Trophoblast cell (in vitro differentiated cells and primary cell): ENCODE data around the gene SECTM1.
A peak's percentile ranks its signal among the peaks of the same experiment; 100 is the strongest.

Source experiments
- DNase-seq, 2 donors: peaks; one replicate each; pipeline ENCODE4 v3.0.0-alpha.2; 2016
- H2AFZ ChIP-seq: 2 replicates; pipeline ENCODE4 v1.6.1; 2013; ENCODE audit warnings: low read length, moderate library complexity, mild to moderate bottlenecking; ENCODE audit not compliant: insufficient read depth, poor library complexity
- H2AK5ac ChIP-seq: 2 replicates; pipeline ENCODE4 v1.6.1; 2013; ENCODE audit warnings: mild to moderate bottlenecking, low read length
- H2BK120ac ChIP-seq: 2 replicates; pipeline ENCODE4 v1.6.1; 2013; ENCODE audit warnings: low read length, mild to moderate bottlenecking, moderate library complexity; ENCODE audit not compliant: insufficient read depth, poor library complexity
- H2BK12ac ChIP-seq: 2 replicates; pipeline ENCODE4 v1.6.1; 2013; ENCODE audit warnings: mild to moderate bottlenecking, low read length, moderate library complexity
- H2BK5ac ChIP-seq: 2 replicates; pipeline ENCODE4 v1.6.1; 2013; ENCODE audit warnings: low read length, low read depth, moderate library complexity, mild to moderate bottlenecking; ENCODE audit not compliant: poor library complexity
- H3K14ac ChIP-seq: 2 replicates; pipeline ENCODE4 v1.6.1; 2013; ENCODE audit warnings: mild to moderate bottlenecking, low read length
- H3K18ac ChIP-seq: 2 replicates; pipeline ENCODE4 v1.6.1; 2013; ENCODE audit warnings: mild to moderate bottlenecking, low read length
- H3K23ac ChIP-seq: 2 replicates; pipeline ENCODE4 v1.6.1; 2013; ENCODE audit warnings: low read length
- H3K27ac ChIP-seq: 2 replicates; pipeline ENCODE4 v1.5.1; 2013; ENCODE audit warnings: low read depth, mild to moderate bottlenecking, inconsistent platforms, low read length, moderate library complexity
- H3K27me3 ChIP-seq: 2 replicates; pipeline ENCODE4 v1.6.1; 2013; ENCODE audit warnings: inconsistent platforms, mild to moderate bottlenecking, low read length, moderate library complexity; ENCODE audit not compliant: insufficient read depth
- H3K36me3 ChIP-seq, 2 experiments: 1 replicate in 1 of 2; 2 replicates in 1 of 2; pipeline ENCODE4 v1.6.1; 2013; ENCODE audit warnings: low read length in 2 of 2, mild to moderate bottlenecking in 2 of 2, moderate library complexity in 1 of 2; ENCODE audit not compliant: insufficient read depth in 2 of 2, control insufficient read depth in 1 of 2
- H3K4ac ChIP-seq: 2 replicates; pipeline ENCODE4 v1.6.1; 2013; ENCODE audit warnings: low read depth, mild to moderate bottlenecking, low read length, moderate library complexity
- H3K4me1 ChIP-seq, 2 experiments: 1 replicate in 1 of 2; 2 replicates in 1 of 2; pipeline ENCODE4 v1.6.1; 2013; ENCODE audit warnings: low read length in 2 of 2, mild to moderate bottlenecking in 2 of 2, moderate library complexity in 1 of 2; ENCODE audit not compliant: insufficient read depth in 2 of 2, control insufficient read depth in 1 of 2
- H3K4me2 ChIP-seq: 2 replicates; pipeline ENCODE4 v1.6.1; 2013; ENCODE audit warnings: inconsistent platforms, mild to moderate bottlenecking, low read length, moderate library complexity
- H3K4me3 ChIP-seq: 2 replicates; pipeline ENCODE4 v1.5.1; 2013; ENCODE audit warnings: mild to moderate bottlenecking, low read depth, low read length, inconsistent platforms
- H3K79me1 ChIP-seq: one replicate; pipeline ENCODE4 v1.6.1; 2013; ENCODE audit warnings: low read length
- H3K79me2 ChIP-seq: 2 replicates; pipeline ENCODE4 v1.6.1; 2013; ENCODE audit warnings: low read length, mild to moderate bottlenecking; ENCODE audit not compliant: control insufficient read depth, insufficient read depth, poor library complexity
- H3K9ac ChIP-seq: 2 replicates; pipeline ENCODE4 v1.6.1; 2013; ENCODE audit warnings: mild to moderate bottlenecking, low read length
- H3K9me3 ChIP-seq: 2 replicates; pipeline ENCODE4 v1.6.1; 2013; ENCODE audit warnings: low read depth, mild to moderate bottlenecking, control low read depth, inconsistent platforms, low read length; ENCODE audit not compliant: insufficient read depth
- H4K12ac ChIP-seq: 2 replicates; pipeline ENCODE4 v1.6.1; 2013; ENCODE audit warnings: low read depth, mild to moderate bottlenecking, low read length, moderate library complexity
- H4K8ac ChIP-seq: 2 replicates; pipeline ENCODE4 v1.6.1; 2013; ENCODE audit warnings: low read depth, mild to moderate bottlenecking, low read length, moderate library complexity
- H4K91ac ChIP-seq: one replicate; pipeline ENCODE4 v1.6.1; 2013; ENCODE audit warnings: low read depth, mild to moderate bottlenecking, low read length, moderate library complexity
- WGBS: extraction: QIAGEN DNeasy Blood & Tissue Kit; methylation state at CpG from one replicate; pipeline ENCODE4 v1.1.7; 2013; ENCODE audit warnings: missing lambda C conversion rate; ENCODE audit not compliant: insufficient read length, insufficient coverage; ENCODE audit errors: extremely low coverage; 5-methylcytosine and 5-hydroxymethylcytosine counted together

SECTM1 gene

DNA sequence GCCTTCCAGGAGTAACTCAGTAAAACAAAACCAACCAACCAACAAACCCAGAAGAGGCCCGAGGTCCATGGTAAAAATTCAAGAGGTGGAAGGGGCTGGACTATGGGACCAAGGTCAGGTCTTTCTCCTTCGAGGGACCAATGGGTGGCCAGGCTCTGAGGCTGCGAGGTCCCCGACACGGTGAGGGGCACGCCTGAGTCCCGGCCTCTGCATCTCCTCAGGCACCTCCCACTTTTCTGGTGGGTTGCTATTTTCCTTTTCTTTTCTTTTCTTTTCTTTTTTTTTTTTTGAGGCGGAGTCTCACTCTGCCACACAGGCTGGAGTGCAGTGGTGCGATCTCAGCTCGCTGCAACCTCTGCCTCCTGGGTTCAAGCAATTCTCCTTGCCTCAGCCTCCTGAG, 34.1 kb downstream of the SECTM1 start:
- H3K4ac ChIP-seq = no peak overlapping the region
- no peak overlapping the region for H2BK5ac ChIP-seq
- WGBS = no CpG with 5 or more reads among the region's 10 CpGs
- no peak overlapping the region for H3K4me3 ChIP-seq
- H3K4me2 ChIP-seq = no peak overlapping the region
- no peak overlapping the region for H4K91ac ChIP-seq
- H4K8ac ChIP-seq = no peak overlapping the region
- H3K36me3 ChIP-seq = no peaks in the 10 kb centered on the region
- no peak for DNase-seq
- no peak overlapping the region for H3K23ac ChIP-seq
- H3K79me1 ChIP-seq = no peaks in the 10 kb centered on the region
- no peaks in the 10 kb centered on the region for H3K4me1 ChIP-seq
- H3K18ac ChIP-seq = no peak overlapping the region
- no peak overlapping the region for H3K27ac ChIP-seq
- H3K9me3 ChIP-seq = no peaks in the 10 kb centered on the region
- no peak overlapping the region for H2BK12ac ChIP-seq
- H2BK120ac ChIP-seq = no peak overlapping the region
- no peak overlapping the region for H3K9ac ChIP-seq
- no peak overlapping the region for H3K14ac ChIP-seq
- H4K12ac ChIP-seq = no peak overlapping the region
- H2AK5ac ChIP-seq = no peak overlapping the region
- H3K27me3 ChIP-seq = no peaks in the 10 kb centered on the region
- H2AFZ ChIP-seq = no peak overlapping the region
- H3K79me2 ChIP-seq = no peaks in the 10 kb centered on the region

GRCh38 chr17:82298538-82299421, 34.8 kb downstream of the SECTM1 start:
- Histone ChIP-seq H3K9me3 (no peaks in the 10 kb centered on the region), H2AFZ (no peak overlapping the region), H3K4ac (no peak overlapping the region), H3K4me3 (no peak overlapping the region), H2AK5ac (no peak overlapping the region), H3K9ac (no peak overlapping the region), H3K18ac (no peak overlapping the region), H2BK120ac (no peak overlapping the region), H4K12ac (no peak overlapping the region), H3K4me2 (no peak overlapping the region), H3K14ac (no peak overlapping the region), H2BK5ac (no peak overlapping the region), H4K91ac (no peak overlapping the region), H3K36me3 (no peaks in the 10 kb centered on the region), H3K79me2 (no peaks in the 10 kb centered on the region), H3K27ac (no peak overlapping the region), H3K27me3 (no peaks in the 10 kb centered on the region), H3K4me1 (no peaks in the 10 kb centered on the region), H3K23ac (no peak overlapping the region), H4K8ac (no peak overlapping the region), H2BK12ac (no peak overlapping the region), H3K79me1 (no peaks in the 10 kb centered on the region)
- WGBS = no CpG with 5 or more reads among the region's 27 CpGs
- no peak for DNase-seq

DNA sequence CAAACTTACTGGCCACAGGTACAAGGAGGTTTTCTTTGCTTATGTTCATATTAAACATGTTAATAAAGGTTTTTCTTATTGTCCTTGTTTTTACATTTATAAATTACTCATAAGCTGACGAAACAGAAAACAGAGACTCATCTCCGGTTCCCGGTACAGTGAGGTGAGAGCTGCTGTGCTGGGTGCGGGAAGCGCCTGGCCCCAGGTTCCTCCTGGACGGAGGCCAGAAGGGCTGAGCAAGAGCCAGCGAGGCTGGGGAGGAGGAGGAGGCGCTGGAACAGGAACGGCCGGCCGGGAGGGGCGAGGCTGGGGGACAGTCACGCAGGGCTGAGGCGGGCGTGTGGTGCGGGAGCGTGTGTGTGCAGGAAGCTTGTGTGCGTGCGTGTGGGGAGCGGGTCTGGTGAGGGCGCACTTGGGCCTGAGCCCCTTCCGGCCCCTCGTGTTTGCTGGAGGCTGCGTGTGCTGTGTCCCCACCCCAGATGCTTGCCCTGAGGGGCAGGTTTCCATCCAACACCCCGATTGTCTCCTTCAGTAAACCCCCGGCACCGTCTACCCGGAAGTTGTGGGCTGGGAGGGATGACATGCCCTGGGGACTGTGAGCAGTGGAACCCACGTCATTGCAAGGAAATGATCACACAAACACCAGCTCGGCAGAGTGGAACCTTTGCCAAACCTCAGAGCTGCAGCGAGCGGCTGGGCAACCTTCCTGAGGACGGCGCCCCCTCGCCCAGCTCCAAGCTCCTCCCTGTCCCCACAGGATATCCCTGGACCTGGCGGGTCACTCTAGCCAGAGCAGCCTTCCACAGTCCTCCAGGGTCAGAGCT, 35.6 kb downstream of the SECTM1 start:
- Histone ChIP-seq H3K4me3 (no peak overlapping the region), H3K4me2 (no peak overlapping the region), H2AK5ac (no peak overlapping the region), H3K9ac (no peak overlapping the region), H3K18ac (no peak overlapping the region), H2BK120ac (no peak overlapping the region), H3K36me3 (no peaks in the 10 kb centered on the region), H3K9me3 (no peaks in the 10 kb centered on the region), H2BK5ac (no peak overlapping the region), H4K12ac (no peak overlapping the region), H3K23ac (no peak overlapping the region), H3K4ac (no peak overlapping the region), H3K27me3 (no peaks in the 10 kb centered on the region), H4K91ac (no peak overlapping the region), H3K79me1 (peaks cover under 1% of the 10 kb centered on the region), H3K4me1 (no peaks in the 10 kb centered on the region), H3K14ac (no peak overlapping the region), H2BK12ac (no peak overlapping the region), H3K79me2 (no peaks in the 10 kb centered on the region), H4K8ac (no peak overlapping the region), H2AFZ (no peak overlapping the region), H3K27ac (no peak overlapping the region)
- DNase-seq = peak; percentile 41 to 50
- WGBS = no CpG with 5 or more reads among the region's 36 CpGs

- no peak overlapping the region for H4K8ac ChIP-seq
- H3K27ac ChIP-seq = no peak overlapping the region
- H2BK5ac ChIP-seq = no peak overlapping the region
- no peak overlapping the region for H2AFZ ChIP-seq
- no peak overlapping the region for H4K12ac ChIP-seq
- DNase-seq = peak in 1 of 2 donors; percentile 51
- H2BK12ac ChIP-seq = no peak overlapping the region
- peaks cover 0 to under 1% of the 10 kb centered on the region in 2 experiments for H3K4me1 ChIP-seq
- H3K4me3 ChIP-seq = no peak overlapping the region
- no peak overlapping the region for H4K91ac ChIP-seq
- H3K4me2 ChIP-seq = no peak overlapping the region
- no peak overlapping the region for H2AK5ac ChIP-seq
- H3K9me3 ChIP-seq = no peaks in the 10 kb centered on the region
- no peaks in the 10 kb centered on the region for H3K27me3 ChIP-seq
- no peak overlapping the region for H3K23ac ChIP-seq
- WGBS = no CpG with 5 or more reads among the region's 19 CpGs
- H3K14ac ChIP-seq = no peak overlapping the region
- H3K18ac ChIP-seq = no peak overlapping the region
- H3K79me2 ChIP-seq = peaks cover 2% of the 10 kb centered on the region
- no peak overlapping the region for H3K4ac ChIP-seq
- H3K79me1 ChIP-seq = peaks cover 5% of the 10 kb centered on the region
- H3K9ac ChIP-seq = no peak overlapping the region
- H3K36me3 ChIP-seq = no peaks in the 10 kb centered on the region
- no peak overlapping the region for H2BK120ac ChIP-seq
Observed at GRCh38 chr17:82297280-82297713, 36.3 kb downstream of the SECTM1 start.
